ENCODE measurements around the gene C5orf15. TPM values are rescaled to one million over a fixed set of nuclear protein-coding genes. Genes with fewer than 3 reads are reported as not detected.

Gene C5orf15
- total and polyA plus RNA-seq, 9 of the 15 experiments (the other 6 are each of a cell fraction or from before 2014, with no cell fraction given) = 23.3 to 50.7 (median 35.5) TPM

DNA sequence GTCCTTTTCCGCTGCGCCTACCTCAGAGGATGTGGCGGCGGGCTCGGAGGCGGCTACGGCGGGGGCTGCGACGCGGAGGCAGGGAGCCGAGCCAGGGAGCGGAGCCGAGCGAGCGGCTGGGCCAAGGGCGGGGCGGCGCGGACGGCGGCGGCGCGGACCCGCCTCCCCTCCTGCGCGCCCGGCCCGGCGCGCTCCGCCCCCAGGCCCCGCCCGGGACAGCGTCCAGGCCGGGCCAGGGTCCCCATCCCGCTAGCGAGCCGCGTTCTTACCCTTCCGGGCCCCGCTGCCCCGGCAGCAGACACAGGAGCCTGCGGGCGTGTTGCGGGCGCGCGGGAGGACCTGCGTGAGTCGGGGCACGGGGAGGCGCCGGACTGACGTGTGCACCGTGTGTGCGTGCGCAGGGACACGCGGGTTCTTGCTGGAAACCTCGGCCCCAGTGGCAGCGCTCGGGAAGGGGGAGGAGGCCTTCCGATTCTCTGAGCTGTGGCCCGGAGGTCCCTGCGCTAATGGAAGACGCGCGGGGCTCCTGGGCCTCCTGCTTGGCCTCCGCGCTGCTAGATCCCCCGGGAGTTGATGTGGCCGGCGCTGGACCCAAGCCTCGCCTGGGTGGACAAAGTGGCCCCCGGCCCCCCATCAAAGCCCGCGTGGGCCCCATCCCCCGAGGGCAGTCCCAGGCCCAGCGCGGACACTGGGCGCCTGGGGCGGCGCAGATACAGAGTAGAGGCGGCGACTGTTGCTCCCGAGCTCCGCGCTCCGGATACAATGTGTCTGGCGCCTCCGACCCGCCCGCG, 36.4 kb upstream of the C5orf15 start, which contains the start of gene VDAC1 (continued):
- TF ChIP-seq VEZF1 (CRISPR knock-in tag; IDR thresholded peaks at IDR 0.05) (peak; percentile 79), MTA3 (IDR thresholded peaks at IDR 0.05; ENCODE audit: borderline replicate concordance) (peak; percentile 40; the same call in 1 of the 2 replicates), ARID3B (CRISPR knock-in tag; IDR thresholded peaks at IDR 0.05; ENCODE audit: borderline replicate concordance) (no peak), GMEB1 (CRISPR knock-in tag; IDR thresholded peaks at IDR 0.05) (peak; percentile 58; the same call in 1 of the 2 replicates), NFIX (CRISPR knock-in tag; IDR thresholded peaks at IDR 0.05; ENCODE audit: low read depth) (no peak), MTA1 (IDR thresholded peaks at IDR 0.05; ENCODE audit: borderline replicate concordance) (peak; percentile 60; the same call in 1 of the 2 replicates), SAFB (IDR thresholded peaks at IDR 0.05; ENCODE audit: borderline replicate concordance, low read depth, low read length) (peak; percentile 89), PHF20 (IDR thresholded peaks at IDR 0.05; ENCODE audit: partially characterized antibody) (peak; percentile 34), ZFX (CRISPR knock-in tag; IDR thresholded peaks at IDR 0.05) (peak; percentile 84), TRIM25 (IDR thresholded peaks at IDR 0.05; ENCODE audit: borderline replicate concordance) (no peak), HDAC3 (IDR thresholded peaks at IDR 0.05; ENCODE audit: borderline replicate concordance, partially characterized antibody) (no peak), CXXC5 (CRISPR knock-in tag; IDR thresholded peaks at IDR 0.05) (peak; percentile 67)
- TF ChIP-seq, protein P1, sequence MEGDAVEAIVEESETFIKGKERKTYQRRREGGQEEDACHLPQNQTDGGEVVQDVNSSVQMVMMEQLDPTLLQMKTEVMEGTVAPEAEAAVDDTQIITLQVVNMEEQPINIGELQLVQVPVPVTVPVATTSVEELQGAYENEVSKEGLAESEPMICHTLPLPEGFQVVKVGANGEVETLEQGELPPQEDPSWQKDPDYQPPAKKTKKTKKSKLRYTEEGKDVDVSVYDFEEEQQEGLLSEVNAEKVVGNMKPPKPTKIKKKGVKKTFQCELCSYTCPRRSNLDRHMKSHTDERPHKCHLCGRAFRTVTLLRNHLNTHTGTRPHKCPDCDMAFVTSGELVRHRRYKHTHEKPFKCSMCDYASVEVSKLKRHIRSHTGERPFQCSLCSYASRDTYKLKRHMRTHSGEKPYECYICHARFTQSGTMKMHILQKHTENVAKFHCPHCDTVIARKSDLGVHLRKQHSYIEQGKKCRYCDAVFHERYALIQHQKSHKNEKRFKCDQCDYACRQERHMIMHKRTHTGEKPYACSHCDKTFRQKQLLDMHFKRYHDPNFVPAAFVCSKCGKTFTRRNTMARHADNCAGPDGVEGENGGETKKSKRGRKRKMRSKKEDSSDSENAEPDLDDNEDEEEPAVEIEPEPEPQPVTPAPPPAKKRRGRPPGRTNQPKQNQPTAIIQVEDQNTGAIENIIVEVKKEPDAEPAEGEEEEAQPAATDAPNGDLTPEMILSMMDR (IDR thresholded peaks at IDR 0.05 in 2 of 3, conservative IDR thresholded peaks at IDR 0.05 in 1 of 3; ENCODE audit: insufficient read depth in 2 of 3, low read depth in 1 of 3, low read length in 3 of 3) = peak in 2 of 3 experiments; percentile 8 to 23; a peak in 2 of 6 replicates
- TF ChIP-seq, protein P2, sequence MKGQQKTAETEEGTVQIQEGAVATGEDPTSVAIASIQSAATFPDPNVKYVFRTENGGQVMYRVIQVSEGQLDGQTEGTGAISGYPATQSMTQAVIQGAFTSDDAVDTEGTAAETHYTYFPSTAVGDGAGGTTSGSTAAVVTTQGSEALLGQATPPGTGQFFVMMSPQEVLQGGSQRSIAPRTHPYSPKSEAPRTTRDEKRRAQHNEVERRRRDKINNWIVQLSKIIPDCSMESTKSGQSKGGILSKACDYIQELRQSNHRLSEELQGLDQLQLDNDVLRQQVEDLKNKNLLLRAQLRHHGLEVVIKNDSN (CRISPR knock-in tag; IDR thresholded peaks at IDR 0.05) = peak; percentile 46; the same call in 1 of the 2 replicates

All from K562 (cell line).